Breast epithelium (tissue), 4 donors: Measurements from ENCODE around the gene CCNE1. TPM values are rescaled to one million over a fixed set of nuclear protein-coding genes. Genes with fewer than 3 reads are reported as not detected.
A peak's percentile ranks its signal among the peaks of the same experiment; 100 is the strongest.

Source experiments
- DNase-seq, 2 donors: peaks; one replicate each; pipeline ENCODE4 v3.0.0-alpha.2; 2019; ENCODE audit warnings: low spot score in 2 of 2
- H3K27ac ChIP-seq, 2 donors: fragments of 200-600 bp; sonication (generic) in 1 of 2; one replicate each; pipeline ENCODE4 v1.5.1; 2016 to 2019; ENCODE audit warnings: mild to moderate bottlenecking in 1 of 2
- H3K27me3 ChIP-seq, 2 donors: fragments of 200-600 bp; sonication (generic) in 1 of 2; one replicate each; pipeline versions ENCODE4 v1.5.1 to v1.6.0; 2017 to 2019; ENCODE audit warnings: control low read depth in 1 of 2, mild to moderate bottlenecking in 1 of 2
- H3K36me3 ChIP-seq: fragments of 200-600 bp; one replicate; pipeline ENCODE4 v1.5.1; 2019
- H3K4me1 ChIP-seq, 2 donors: fragments of 200-600 bp; sonication (generic); one replicate each; pipeline ENCODE4 v1.5.1; 2016 to 2019; ENCODE audit warnings: control low read depth in 1 of 2
- H3K4me3 ChIP-seq, 3 donors: fragments of 200-600 bp; sonication (generic); 1 replicate in 2 of 3; 2 replicates in 1 of 3; pipeline ENCODE4 v1.5.1; 2016 to 2019; ENCODE audit warnings: mild to moderate bottlenecking in 3 of 3, moderate library complexity in 2 of 3
- H3K9me3 ChIP-seq, 2 donors: fragments of 200-600 bp; sonication (generic) in 1 of 2; one replicate each; pipeline ENCODE4 v1.5.1; 2016 to 2019; ENCODE audit warnings: control low read depth in 1 of 2
- POLR2A ChIP-seq: fragments of 450-650 bp; IDR thresholded peaks from one replicate; pipeline ENCODE4 v1.6.1; 2016; ENCODE audit warnings: antibody characterized with exemption, mild to moderate bottlenecking, moderate library complexity
- POLR2AphosphoS5 ChIP-seq, 3 donors: sonication (generic); formaldehyde crosslinking; IDR thresholded peaks; one replicate each; pipeline ENCODE4 v1.6.1; 2017; ENCODE audit warnings: antibody characterized with exemption in 3 of 3
- intact Hi-C: fragments of 100-400 bp; cut with DNase I; formaldehyde crosslinking; loops from one replicate; pipeline ENCODE4 v1.15.1; 2023; ENCODE audit warnings: low total_unique reads
- total RNA-seq, 3 donors: library from RNA; depleted of rRNA; stranded (reverse); fragments of >200 nt; gene quantifications; one replicate each; pipeline ENCODE4 v1.1.0, GENCODE V29; 2016
- TF ChIP-seq, protein P1 (sequence below), 3 donors: fragments of 450-650 bp; IDR thresholded peaks; one replicate each; pipeline ENCODE4 v1.5.1; 2016 to 2017; ENCODE audit warnings: antibody characterized with exemption in 3 of 3, mild to moderate bottlenecking in 3 of 3, moderate library complexity in 3 of 3

CCNE1 gene
- total RNA-seq, 3 donors from 2014 or later, result 0.33 to 2.1 (median 1.5) TPM

DNA sequence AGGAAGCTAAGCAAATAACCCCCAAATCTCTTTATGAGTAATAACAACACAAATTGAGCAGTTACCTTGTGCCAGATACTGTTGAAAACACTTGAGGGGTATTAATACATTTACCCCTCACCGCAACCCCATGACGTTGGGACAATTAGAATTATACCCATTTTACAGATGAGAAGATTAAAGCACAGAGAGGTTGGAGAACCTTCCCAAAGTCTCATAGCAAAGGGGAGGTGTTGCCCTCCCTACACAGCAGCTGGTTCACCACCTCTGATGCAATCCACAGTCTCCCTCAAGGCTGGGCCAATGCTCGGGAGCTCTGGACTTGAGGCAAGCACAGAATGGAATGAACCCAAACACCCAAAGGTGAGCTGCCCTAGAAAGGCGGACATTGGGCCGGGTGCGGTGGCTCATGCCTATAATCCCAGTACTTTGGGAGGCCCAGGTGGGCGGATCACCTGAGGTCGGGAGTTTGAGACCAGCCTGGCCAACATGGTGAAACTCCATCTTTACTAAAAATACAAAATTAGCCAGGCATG, 3.9 kb upstream of the CCNE1 start:
- TF ChIP-seq, protein P1, sequence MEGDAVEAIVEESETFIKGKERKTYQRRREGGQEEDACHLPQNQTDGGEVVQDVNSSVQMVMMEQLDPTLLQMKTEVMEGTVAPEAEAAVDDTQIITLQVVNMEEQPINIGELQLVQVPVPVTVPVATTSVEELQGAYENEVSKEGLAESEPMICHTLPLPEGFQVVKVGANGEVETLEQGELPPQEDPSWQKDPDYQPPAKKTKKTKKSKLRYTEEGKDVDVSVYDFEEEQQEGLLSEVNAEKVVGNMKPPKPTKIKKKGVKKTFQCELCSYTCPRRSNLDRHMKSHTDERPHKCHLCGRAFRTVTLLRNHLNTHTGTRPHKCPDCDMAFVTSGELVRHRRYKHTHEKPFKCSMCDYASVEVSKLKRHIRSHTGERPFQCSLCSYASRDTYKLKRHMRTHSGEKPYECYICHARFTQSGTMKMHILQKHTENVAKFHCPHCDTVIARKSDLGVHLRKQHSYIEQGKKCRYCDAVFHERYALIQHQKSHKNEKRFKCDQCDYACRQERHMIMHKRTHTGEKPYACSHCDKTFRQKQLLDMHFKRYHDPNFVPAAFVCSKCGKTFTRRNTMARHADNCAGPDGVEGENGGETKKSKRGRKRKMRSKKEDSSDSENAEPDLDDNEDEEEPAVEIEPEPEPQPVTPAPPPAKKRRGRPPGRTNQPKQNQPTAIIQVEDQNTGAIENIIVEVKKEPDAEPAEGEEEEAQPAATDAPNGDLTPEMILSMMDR (IDR thresholded peaks at IDR 0.05), result no peak
- TF ChIP-seq POLR2A (no peak), POLR2AphosphoS5 (IDR thresholded peaks at IDR 0.05) (no peak)
- Histone ChIP-seq H3K9me3 (no peaks in the 10 kb centered on the region), H3K27me3 (no peaks in the 10 kb centered on the region), H3K27ac (no peak overlapping the region), H3K36me3 (no peaks in the 10 kb centered on the region), H3K4me1 (peaks cover 0 to 4% of the 10 kb centered on the region in 2 donors), H3K4me3 (no peak overlapping the region)
- intact Hi-C loops, result no loop called here
- DNase-seq, result no peak

DNA sequence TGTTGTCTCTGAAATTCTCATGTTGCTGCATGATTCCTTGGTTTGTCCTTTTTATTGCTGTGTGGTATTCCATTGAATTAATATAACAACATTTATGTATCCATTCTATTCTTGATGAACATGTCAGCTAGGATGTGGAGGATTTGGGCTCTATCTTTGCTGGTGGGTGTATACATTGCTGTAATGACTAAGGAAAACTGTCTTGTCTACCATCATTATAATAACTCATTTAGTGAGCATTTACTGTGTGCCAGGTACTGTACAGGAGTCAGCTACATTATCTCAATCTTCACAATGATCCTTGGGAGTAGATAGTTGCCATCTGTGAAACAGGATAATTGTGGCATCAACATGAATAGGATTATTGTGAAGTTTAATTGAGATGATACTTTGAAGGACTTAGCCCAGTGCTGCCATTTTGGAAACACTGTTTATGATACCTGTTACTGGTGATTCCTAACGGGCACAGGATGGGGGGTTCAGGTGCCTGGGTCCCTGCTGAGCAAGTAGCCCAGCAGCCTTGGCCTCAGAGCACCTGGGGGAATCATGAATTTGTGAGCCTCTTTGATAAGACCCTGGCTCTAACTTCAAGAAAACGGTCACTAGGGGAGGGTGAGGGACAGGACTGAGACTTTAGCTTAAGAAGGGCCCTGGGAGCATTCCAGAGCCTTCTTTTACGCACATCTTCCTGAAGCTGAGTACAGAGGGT, 1.8 kb upstream of the CCNE1 start:
- Histone ChIP-seq H3K4me3 (no peak overlapping the region), H3K9me3 (no peaks in the 10 kb centered on the region), H3K36me3 (no peaks in the 10 kb centered on the region), H3K27ac (no peak overlapping the region), H3K4me1 (peaks cover 0 to 4% of the 10 kb centered on the region in 2 donors), H3K27me3 (no peaks in the 10 kb centered on the region)
- intact Hi-C loops, result no loop called here
- TF ChIP-seq POLR2AphosphoS5 (IDR thresholded peaks at IDR 0.05) (no peak), POLR2A (no peak)
- no peak for DNase-seq

DNA sequence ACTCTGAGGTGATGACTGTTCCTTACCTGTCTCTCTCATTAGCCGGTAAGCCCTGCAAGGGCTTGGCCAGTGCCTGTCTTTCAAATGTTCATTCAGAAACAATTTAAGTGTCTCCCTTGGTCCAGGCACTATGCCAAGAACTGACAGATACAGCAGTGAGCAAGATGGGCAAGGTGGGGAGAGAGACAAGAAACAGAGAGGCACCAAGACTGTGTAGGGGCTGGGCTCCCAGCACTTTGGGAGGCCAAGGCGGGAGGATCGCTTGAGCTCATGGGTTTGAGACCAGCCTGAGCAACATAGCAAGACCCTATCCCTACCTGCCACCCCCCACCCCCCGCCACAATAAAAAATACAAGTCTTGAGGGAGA, 1.3 kb upstream of the CCNE1 start:
- intact Hi-C loops, result no loop called here
- Histone ChIP-seq H3K4me3 (no peak overlapping the region), H3K27ac (no peak overlapping the region), H3K9me3 (no peaks in the 10 kb centered on the region), H3K4me1 (peaks cover 0 to 4% of the 10 kb centered on the region in 2 donors), H3K27me3 (no peaks in the 10 kb centered on the region), H3K36me3 (no peaks in the 10 kb centered on the region)
- TF ChIP-seq, protein P1 (IDR thresholded peaks at IDR 0.05), result no peak
- TF ChIP-seq POLR2A (no peak), POLR2AphosphoS5 (IDR thresholded peaks at IDR 0.05) (no peak)
- peak in 1 of 2 donors; percentile 25 for DNase-seq

DNA sequence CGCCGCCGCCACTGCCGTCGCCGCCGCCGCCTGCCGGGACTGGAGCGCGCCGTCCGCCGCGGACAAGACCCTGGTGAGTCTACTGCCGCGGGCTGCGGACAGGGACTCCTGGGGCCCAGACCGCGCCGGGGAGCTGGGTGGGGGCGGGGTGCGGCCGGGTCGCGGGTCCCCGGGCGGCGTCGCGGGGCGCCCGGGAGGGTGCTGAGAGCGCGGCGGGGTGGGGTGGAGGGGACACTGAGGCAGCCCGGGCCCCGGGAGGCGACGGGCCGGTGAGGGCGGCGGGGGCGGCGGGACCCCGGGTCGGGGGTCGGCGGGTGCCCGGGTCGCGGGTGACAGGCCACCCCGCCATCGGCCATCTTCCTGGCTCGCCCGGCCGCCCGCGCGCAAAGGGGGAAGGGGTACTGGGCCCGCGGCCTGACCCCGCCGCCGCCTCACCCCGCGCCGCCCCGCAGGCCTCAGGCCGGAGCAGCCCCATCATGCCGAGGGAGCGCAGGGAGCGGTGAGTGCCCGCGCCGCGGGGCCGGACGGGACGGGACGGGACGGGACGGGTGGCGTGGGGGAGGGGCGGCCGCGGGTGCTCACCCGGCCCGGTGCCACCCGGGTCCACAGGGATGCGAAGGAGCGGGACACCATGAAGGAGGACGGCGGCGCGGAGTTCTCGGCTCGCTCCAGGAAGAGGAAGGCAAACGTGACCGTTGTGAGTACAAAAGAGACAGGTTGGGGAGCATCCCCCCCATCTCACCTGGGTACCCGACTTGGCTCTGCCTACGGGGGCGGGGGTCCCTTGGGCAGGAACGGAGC, 489 bp downstream of the CCNE1 start:
- intact Hi-C loops, result no loop called here
- no peaks in the 10 kb centered on the region for H3K9me3 ChIP-seq
- peak overlapping the region; percentile 36 to 85 (median 66) for H3K4me3 ChIP-seq
- no peak for DNase-seq
- H3K4me1 ChIP-seq, result peaks cover 0 to 4% of the 10 kb centered on the region in 2 donors
- H3K36me3 ChIP-seq, result no peaks in the 10 kb centered on the region
- H3K27me3 ChIP-seq, result no peaks in the 10 kb centered on the region
- no peak overlapping the region for H3K27ac ChIP-seq
- no peak for TF ChIP-seq POLR2AphosphoS5 (IDR thresholded peaks at IDR 0.05)
- no peak for TF ChIP-seq POLR2A
- TF ChIP-seq, protein P1 (IDR thresholded peaks at IDR 0.05), result no peak

DNA sequence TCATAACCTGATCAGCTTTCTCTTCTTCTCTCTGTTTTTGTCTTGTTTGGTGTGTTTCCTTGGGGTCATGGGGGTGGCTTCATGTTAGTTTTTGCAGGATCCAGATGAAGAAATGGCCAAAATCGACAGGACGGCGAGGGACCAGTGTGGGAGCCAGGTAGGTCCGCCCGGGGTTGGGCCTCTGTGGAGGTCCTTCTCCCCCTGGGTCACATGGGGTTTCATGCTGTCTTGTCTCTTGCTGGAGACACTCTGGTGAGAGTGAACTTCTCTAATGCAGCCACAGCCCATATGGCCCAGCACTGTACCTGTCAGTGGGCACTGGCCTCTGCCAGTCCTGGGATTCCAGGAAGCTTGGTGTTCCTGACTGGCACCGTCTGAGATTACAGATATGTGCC, 1.1 kb downstream of the CCNE1 start:
- intact Hi-C loops, result no loop called here
- no peak for DNase-seq
- no peaks in the 10 kb centered on the region for H3K27me3 ChIP-seq
- H3K36me3 ChIP-seq, result no peaks in the 10 kb centered on the region
- H3K4me1 ChIP-seq, result peaks cover 0 to 4% of the 10 kb centered on the region in 2 donors
- no peak overlapping the region for H3K27ac ChIP-seq
- no peaks in the 10 kb centered on the region for H3K9me3 ChIP-seq
- TF ChIP-seq, protein P1 (IDR thresholded peaks at IDR 0.05), result no peak
- no peak for TF ChIP-seq POLR2AphosphoS5 (IDR thresholded peaks at IDR 0.05)
- TF ChIP-seq POLR2A, result no peak
- H3K4me3 ChIP-seq, result peak overlapping the region in 2 of 3 donors; percentile 66 to 85
